T47D (cell line): ENCODE measurements around the gene POLR3G.

ENCODE experiments used
- DNase-seq, 2 experiments: peaks; one replicate each; pipeline versions ENCODE4 v3.0.0 to v3.0.0-alpha.2; 2011 to 2012; ENCODE audit warnings: low read depth in 1 of 2, low spot score in 1 of 2
- JUND ChIP-seq: IDR thresholded peaks from 2 replicates; pipeline ENCODE4 v1.6.1; 2012; ENCODE audit warnings: low read depth
- in situ Hi-C: cut with HindIII; loops from 2 replicates; pipeline ENCODE4 v1.10.0; 2016; ENCODE audit warnings: low sequenced_read_pairs, low pct_unique_long_range_greater_than_20kb

Gene POLR3G

DNA sequence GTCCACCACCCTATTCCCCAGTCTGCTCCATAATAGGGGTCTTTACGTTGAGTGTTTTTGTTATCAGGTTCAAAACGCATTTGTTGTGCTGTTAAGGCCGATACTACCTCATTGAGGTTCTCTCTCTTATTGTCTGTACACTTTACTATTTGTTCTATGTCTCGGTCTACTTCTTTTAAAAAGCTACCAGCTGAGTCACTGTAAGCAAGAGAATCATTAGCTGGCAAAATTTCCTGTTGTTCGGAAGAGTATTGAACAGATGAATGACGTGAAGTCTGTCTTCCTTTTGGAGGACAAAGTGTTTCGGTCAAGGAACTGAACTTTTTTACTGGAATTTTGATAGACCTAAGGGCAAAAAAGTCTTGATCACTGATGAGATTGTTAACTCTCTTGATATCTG lies 44.4 kb downstream of the POLR3G start:
- in situ Hi-C loops = no loop called here
- no peak for TF ChIP-seq JUND
- DNase-seq = no peak

DNA sequence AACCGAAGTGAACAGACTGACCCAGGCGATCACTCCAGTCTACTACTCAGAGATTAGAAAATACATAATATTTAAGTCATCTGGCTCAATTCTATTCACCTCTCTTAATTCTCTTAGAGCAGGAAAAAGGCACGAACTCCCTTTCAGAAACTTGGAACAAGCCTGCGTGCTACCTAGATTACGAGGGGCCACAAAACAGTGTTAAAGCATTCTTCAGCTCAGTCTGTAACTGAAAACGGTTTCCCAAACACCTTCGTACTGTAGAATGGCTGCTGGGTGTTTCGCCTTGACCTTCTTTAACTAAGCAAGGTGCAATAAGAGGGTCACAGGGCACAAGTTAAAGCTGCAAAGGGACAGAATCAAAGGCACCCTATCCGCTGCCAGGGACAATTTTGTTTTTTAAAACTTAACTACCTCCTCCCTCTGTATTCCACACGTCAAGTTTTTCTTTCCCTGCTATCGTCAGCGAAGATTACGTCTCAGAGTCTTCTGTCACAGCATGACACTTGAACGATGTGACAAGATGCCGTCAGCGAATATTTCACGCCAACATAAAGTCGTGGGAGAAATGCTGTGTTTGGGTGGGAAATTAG lies 54.0 kb downstream of the POLR3G start:
- no peak for TF ChIP-seq JUND
- peak in 1 of 2 experiments; percentile 55 for DNase-seq
- in situ Hi-C loops = no loop called here

DNA sequence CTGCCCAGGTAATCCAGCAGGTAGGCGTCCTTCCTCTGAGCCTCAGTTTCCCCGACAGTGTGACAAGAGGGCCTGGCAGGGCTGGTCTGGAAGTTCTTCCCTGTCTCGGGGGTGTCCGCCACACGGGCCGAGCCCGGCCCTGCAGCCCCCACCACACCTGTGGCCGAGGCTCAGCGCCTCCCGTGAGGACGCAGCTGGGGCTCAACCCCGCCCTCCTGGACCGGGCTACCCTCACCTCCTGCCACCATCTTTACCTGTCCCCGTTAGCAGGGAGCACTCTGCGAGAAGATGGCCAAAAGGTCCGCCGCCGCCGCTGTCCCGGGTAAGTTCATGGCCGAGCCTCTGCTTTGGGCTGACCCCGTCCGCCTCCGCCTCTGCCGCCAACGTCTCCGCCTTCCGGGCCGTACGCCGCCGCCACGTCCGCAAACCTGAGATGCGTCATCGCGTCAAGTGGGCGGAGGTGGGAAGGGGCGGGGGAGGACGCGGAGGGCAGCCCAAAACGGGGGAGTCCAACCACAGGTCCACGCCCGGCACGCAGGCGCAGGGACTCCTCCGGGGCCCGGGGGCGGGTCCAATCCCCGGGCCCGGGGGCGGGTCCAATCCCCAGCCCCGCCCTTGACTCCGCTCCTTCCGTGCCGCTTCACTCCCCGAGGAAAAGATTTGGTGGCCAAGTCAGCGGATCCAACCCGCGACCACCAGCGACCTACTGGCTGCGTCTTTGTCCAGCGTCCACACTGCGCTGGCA lies 54.7 kb downstream of the POLR3G start, which contains the start of gene LYSMD3:
TSS of gene LYSMD3 (minus strand) at position 391 of the 745 bp plus-strand sequence. CDS start 4,295 bp downstream, outside the sequence.
- no peak for TF ChIP-seq JUND
- in situ Hi-C loops = no loop called here
- peak; percentile 86 to 98 for DNase-seq

- in situ Hi-C loops = no loop called here
- no peak for TF ChIP-seq JUND
- peak; percentile 71 to 85 for DNase-seq
These were observed 55.4 kb downstream of the POLR3G start for GRCh38 chr5:90529939-90530677.

DNA sequence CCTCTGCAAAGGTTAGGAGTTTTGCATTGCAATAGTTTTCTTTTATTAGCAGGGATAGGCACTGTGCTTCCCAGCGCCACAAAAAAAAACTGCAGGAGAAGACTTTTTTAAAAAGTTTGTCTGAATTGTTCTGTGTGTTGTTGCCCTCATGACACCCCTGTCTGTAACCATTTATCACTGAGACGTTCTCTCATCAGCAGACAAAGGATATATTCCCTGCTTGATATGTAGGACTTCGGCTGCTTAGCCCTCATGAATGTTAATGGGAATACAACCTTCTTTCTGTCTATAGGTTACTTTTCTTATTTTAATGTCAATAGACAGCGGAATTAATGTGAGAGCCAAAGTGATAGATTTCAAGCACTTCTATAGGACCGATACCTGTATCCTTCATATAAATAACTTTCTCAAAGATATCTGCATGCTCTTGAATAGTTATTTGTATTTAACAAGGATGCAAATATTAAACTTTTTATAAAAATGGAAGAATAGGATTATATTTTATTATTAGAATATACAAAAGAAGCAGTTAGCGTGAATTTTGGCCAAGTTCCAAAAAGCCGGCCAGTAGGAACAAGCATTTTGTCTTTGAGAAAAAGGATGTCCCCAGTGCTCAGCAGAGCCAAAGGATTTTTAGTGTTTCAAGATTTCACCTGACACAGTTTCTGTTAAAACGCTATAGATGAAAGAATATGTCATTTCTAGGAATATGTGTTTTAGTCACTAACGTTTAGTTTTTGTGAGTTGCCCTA lies 56.2 kb downstream of the POLR3G start:
- no peak for TF ChIP-seq JUND
- in situ Hi-C loops = no loop called here
- peak in 1 of 2 experiments; percentile 29 for DNase-seq

DNA sequence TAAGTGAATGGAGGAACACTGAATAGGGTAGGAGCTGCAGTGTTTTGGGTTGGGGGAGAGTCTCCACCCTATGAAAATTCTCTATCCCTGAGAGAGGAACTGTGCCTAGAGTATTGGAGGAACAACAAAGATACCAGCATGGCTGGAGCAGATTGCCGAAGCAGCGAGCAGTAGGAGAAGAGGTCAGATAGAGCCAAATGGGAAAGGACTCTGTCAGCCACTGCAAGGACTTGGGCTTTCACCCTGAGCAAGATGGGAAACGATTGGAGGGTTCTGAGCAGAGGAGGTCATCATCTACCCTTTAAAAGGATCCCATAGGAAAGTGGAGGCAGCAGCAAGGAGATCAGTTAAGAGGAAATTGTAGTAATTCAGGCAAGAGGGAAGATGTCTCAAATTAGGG lies 59.1 kb downstream of the POLR3G start:
- DNase-seq = no peak
- no peak for TF ChIP-seq JUND
- in situ Hi-C loops = no loop called here

DNA sequence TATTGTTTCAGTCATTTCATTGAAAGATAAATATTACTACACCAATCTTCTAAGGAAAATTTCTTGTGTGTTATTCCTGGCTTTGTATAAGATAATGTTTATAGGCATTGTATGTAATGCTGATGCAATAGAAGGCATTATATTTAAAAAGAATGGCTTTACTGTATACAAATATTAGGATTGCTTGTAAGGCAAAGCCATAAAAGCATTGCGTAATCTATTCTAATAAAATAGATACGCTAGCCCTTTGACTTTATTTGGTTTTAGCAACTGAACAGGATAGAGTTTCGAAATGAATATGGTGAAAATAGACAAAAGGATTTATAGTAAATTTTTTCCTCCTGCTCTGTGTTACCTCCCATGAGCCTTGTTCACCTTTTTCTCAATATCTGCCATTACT lies 60.3 kb downstream of the POLR3G start:
- in situ Hi-C loops = no loop called here
- DNase-seq = no peak
- TF ChIP-seq JUND = no peak

GRCh38 chr5:90542827-90543519 lies 68.3 kb downstream of the POLR3G start:
- TF ChIP-seq JUND = no peak
- in situ Hi-C loops = no loop called here
- DNase-seq = no peak

DNA sequence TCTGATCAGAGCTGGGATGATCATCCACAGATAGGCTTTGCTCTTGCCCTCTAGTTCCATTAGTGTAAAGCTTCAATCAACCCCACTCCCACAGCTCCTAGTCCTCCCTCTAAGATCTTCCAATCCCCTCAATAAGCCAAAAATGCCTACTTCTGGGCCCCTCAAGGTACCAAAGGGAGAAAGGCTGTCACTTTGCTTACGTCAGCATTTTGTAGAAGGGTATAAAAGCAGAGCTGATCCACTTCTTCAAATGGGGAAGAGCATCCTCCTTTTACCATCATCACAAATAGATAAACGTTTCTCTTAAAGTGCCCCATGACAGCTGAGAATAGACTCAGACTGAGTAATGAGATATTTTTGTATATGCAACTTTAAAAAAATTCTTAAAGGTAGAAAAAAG lies 70.8 kb downstream of the POLR3G start:
- in situ Hi-C loops = no loop called here
- TF ChIP-seq JUND = no peak
- no peak for DNase-seq

DNA sequence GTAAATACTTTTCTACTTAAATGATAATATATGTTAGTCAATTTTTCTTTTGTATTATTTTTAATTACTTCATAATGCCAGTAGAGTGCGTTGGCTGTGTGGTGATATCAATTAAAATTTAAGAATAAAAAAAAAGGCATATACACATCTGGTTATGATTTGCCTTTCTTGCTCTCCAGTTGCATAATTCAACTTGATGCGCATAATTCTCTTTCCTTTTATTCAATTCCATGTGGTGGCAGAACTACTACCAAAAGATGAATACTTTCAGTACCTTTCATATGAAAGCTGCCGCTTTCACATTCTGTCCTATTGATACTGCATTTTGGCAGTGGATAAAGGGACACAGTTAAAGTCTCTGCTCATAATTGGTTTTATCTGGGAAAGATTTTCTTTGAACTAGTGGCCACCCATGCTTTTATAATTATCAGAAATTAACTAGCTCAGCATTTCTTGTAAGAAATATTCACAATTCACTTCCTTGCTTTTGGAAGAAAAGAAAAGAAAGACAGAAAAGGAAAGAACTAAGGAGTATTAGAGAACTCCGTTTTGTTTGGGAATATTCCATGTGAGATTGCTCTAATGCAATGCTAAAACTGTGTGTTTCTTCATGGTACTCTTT lies 71.7 kb downstream of the POLR3G start:
- no peak for TF ChIP-seq JUND
- DNase-seq = no peak
- in situ Hi-C loops = no loop called here

DNA sequence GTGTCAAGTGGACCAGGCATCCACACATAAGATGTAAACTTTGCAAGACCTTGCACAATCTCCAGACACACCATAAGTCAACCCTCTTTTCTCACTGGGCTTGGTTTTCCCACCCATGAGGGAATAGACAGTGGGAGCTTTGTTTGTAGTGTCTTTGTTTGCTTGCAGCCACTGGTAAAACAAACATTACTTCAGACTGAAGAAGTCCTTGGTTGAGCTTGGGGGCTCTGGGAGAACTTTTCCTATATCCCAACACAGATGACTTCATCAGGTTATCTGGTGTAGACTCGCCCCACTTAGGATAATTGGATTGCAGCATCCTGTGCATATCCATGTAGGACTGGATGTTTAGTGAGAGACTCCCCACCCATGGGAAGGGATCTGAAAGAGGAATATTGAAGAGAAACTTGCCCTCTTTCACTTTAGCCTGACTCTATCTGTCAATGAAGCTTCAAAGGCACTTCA lies 72.4 kb downstream of the POLR3G start:
- in situ Hi-C loops = no loop called here
- no peak for TF ChIP-seq JUND
- DNase-seq = peak in 1 of 2 experiments; percentile 48
